ENCODE measurements around the gene RAB34. TPM values are rescaled to one million over a fixed set of nuclear protein-coding genes. Genes with fewer than 3 reads are reported as not detected.

Gene RAB34
- polyA plus RNA-seq, 1 experiment = 389 TPM

- TF ChIP-seq CTCF (IDR thresholded peaks at IDR 0.05; ENCODE audit: low read depth, low read length) = no peak
- DNase-seq (ENCODE audit: low read depth, low spot score) = no peak
- Histone ChIP-seq H3K27me3 (ENCODE audit: control insufficient read depth, insufficient read depth, low read length) (no peaks in the 10 kb centered on the region), H3K9me3 (ENCODE audit: control insufficient read depth, insufficient read depth, low read length) (no peaks in the 10 kb centered on the region; the same call in 1 of the 2 replicates), H3K4me3 (ENCODE audit: low read depth, low read length) (peak overlapping the region; percentile 85), H3K27ac (ENCODE audit: low read depth, low read length) (peak overlapping the region; percentile 91)
- ChIA-PET POLR2A (interaction anchor here (1.4 to 2.8 kb wide), 2 partner anchors 7 to 25 kb away, joined by 4 to 40 read pairs; partner anchors contain the start of genes PROCA1 and TRAF4), CTCF (interaction anchor here (1.4 kb wide), 1 partner anchor 8 kb away, joined by 4 read pairs; no protein-coding TSS in a partner anchor)
These were observed 809 bp upstream of the RAB34 start for GRCh38 chr17:28718333-28719020.

- Histone ChIP-seq H3K27ac (ENCODE audit: low read depth, low read length) (peak overlapping the region; percentile 91), H3K27me3 (ENCODE audit: control insufficient read depth, insufficient read depth, low read length) (no peaks in the 10 kb centered on the region), H3K4me3 (ENCODE audit: low read depth, low read length) (peak overlapping the region; percentile 85), H3K9me3 (ENCODE audit: control insufficient read depth, insufficient read depth, low read length) (no peaks in the 10 kb centered on the region; the same call in 1 of the 2 replicates)
- POLR2A ChIA-PET = no interaction called here
- CTCF ChIA-PET = interaction anchor here (1.0 kb wide), 1 partner anchor 10 kb away, joined by 3 read pairs; no protein-coding TSS in a partner anchor
- no peak for DNase-seq (ENCODE audit: low read depth, low spot score)
- no peak for TF ChIP-seq CTCF (IDR thresholded peaks at IDR 0.05; ENCODE audit: low read depth, low read length)
These were observed 709 bp downstream of the RAB34 start for GRCh38 chr17:28716740-28717577.

- TF ChIP-seq CTCF (IDR thresholded peaks at IDR 0.05; ENCODE audit: low read depth, low read length) = no peak
- Histone ChIP-seq H3K4me3 (ENCODE audit: low read depth, low read length) (peak overlapping the region; percentile 85), H3K27ac (ENCODE audit: low read depth, low read length) (no peak overlapping the region), H3K27me3 (ENCODE audit: control insufficient read depth, insufficient read depth, low read length) (no peaks in the 10 kb centered on the region), H3K9me3 (ENCODE audit: control insufficient read depth, insufficient read depth, low read length) (no peaks in the 10 kb centered on the region; the same call in 1 of the 2 replicates)
- DNase-seq (ENCODE audit: low read depth, low spot score) = no peak
- CTCF ChIA-PET = interaction anchor here (1.2 kb wide), 1 partner anchor 238 kb away, joined by 4 read pairs; no protein-coding TSS in a partner anchor
- POLR2A ChIA-PET = interaction anchor here (0.6 kb wide), 1 partner anchor 54 kb away, joined by 11 read pairs; no protein-coding TSS in a partner anchor
These were observed 2.5 kb downstream of the RAB34 start for GRCh38 chr17:28715217-28715616.

- no peaks in the 10 kb centered on the region; the same call in 1 of the 2 replicates for H3K9me3 ChIP-seq (ENCODE audit: control insufficient read depth, insufficient read depth, low read length)
- no peak for TF ChIP-seq CTCF (IDR thresholded peaks at IDR 0.05; ENCODE audit: low read depth, low read length)
- CTCF ChIA-PET = no interaction called here
- H3K27ac ChIP-seq (ENCODE audit: low read depth, low read length) = no peak overlapping the region
- no peaks in the 10 kb centered on the region for H3K27me3 ChIP-seq (ENCODE audit: control insufficient read depth, insufficient read depth, low read length)
- no peak overlapping the region for H3K4me3 ChIP-seq (ENCODE audit: low read depth, low read length)
- POLR2A ChIA-PET = no interaction called here
- no peak for DNase-seq (ENCODE audit: low read depth, low spot score)
These were observed 3.4 kb downstream of the RAB34 start for GRCh38 chr17:28714281-28714680.

All from AG04450 (cell line).